Glutamatergic neuron (in vitro differentiated cells): ENCODE measurements around the gene RTN4IP1. TPM values are rescaled to one million over a fixed set of nuclear protein-coding genes. Genes with fewer than 3 reads are reported as not detected.
"Not testable (repeated sequence)": the region's sequence is repeated elsewhere in the genome, so short reads cannot be mapped to it uniquely, and the experiment has no call there.

ENCODE experiments used
- DNase-seq: peaks from one replicate; pipeline ENCODE4 v3.0.0; 2022
- H3K27ac Mint-ChIP-seq: one replicate; pipeline ENCODE4 v1.8.0; 2020; ENCODE audit warnings: mild to moderate bottlenecking, mixed read lengths, inconsistent platforms; ENCODE audit not compliant: unreplicated experiment
- H3K27me3 Mint-ChIP-seq: one replicate; pipeline ENCODE4 v1.8.0; 2020; ENCODE audit warnings: mild to moderate bottlenecking, moderate library complexity, mixed read lengths, inconsistent platforms; ENCODE audit not compliant: unreplicated experiment
- H3K36me3 Mint-ChIP-seq: one replicate; pipeline ENCODE4 v1.8.0; 2020; ENCODE audit warnings: mild to moderate bottlenecking, mixed read lengths, inconsistent platforms; ENCODE audit not compliant: unreplicated experiment
- H3K4me1 Mint-ChIP-seq: one replicate; pipeline ENCODE4 v1.8.0; 2020; ENCODE audit warnings: mild to moderate bottlenecking, low read depth, mixed read lengths, inconsistent platforms; ENCODE audit not compliant: unreplicated experiment
- H3K4me3 Mint-ChIP-seq: one replicate; pipeline ENCODE4 v1.8.0; 2020; ENCODE audit warnings: mild to moderate bottlenecking, mixed read lengths, inconsistent platforms; ENCODE audit not compliant: unreplicated experiment
- H3K9me3 Mint-ChIP-seq: one replicate; pipeline ENCODE4 v1.8.0; 2020; ENCODE audit warnings: mild to moderate bottlenecking, moderate library complexity, mixed read lengths, inconsistent platforms; ENCODE audit not compliant: unreplicated experiment
- CTCF ChIP-seq: fragments of 200-600 bp; sonication (generic); IDR thresholded peaks from one replicate; pipeline ENCODE4 v1.5.0; 2021; ENCODE audit not compliant: partially characterized antibody, unreplicated experiment
- total RNA-seq: library from RNA; stranded (reverse); fragmentation: NEBNext Ultra II Directional; extraction: Animal tissue kit (Norgen Biotek cat#: 25700); gene quantifications from one replicate; pipeline ENCODE4 v1.2.1, GENCODE V29; 2021; ENCODE audit not compliant: unreplicated experiment

RTN4IP1 gene
- total RNA-seq, 1 donor from 2014 or later = 4.7 TPM

- H3K27ac Mint-ChIP-seq = no peak overlapping the region
- H3K36me3 Mint-ChIP-seq = no peaks in the 10 kb centered on the region
- DNase-seq = no peak
- H3K4me1 Mint-ChIP-seq = peaks cover 19% of the 10 kb centered on the region
- peaks cover 3% of the 10 kb centered on the region for H3K27me3 Mint-ChIP-seq
- no peak for TF ChIP-seq CTCF
- no peaks in the 10 kb centered on the region for H3K9me3 Mint-ChIP-seq
- no peak overlapping the region for H3K4me3 Mint-ChIP-seq
Measured at GRCh38 chr6:106549521-106549920, 79.8 kb downstream of the RTN4IP1 start.

GRCh38 chr6:106548926-106549455, 80.3 kb downstream of the RTN4IP1 start:
- not testable (repeated sequence) for H3K4me3 Mint-ChIP-seq, H3K27ac Mint-ChIP-seq, H3K27me3 Mint-ChIP-seq, DNase-seq, H3K9me3 Mint-ChIP-seq, H3K36me3 Mint-ChIP-seq
- peaks cover 19% of the 10 kb centered on the region for H3K4me1 Mint-ChIP-seq

GRCh38 chr6:106547601-106548453, 81.5 kb downstream of the RTN4IP1 start:
- no peak overlapping the region for H3K27ac Mint-ChIP-seq
- no peak overlapping the region for H3K4me3 Mint-ChIP-seq
- no peak for TF ChIP-seq CTCF
- no peaks in the 10 kb centered on the region for H3K9me3 Mint-ChIP-seq
- H3K4me1 Mint-ChIP-seq = peaks cover 19% of the 10 kb centered on the region
- peaks cover 3% of the 10 kb centered on the region for H3K27me3 Mint-ChIP-seq
- DNase-seq = no peak
- no peaks in the 10 kb centered on the region for H3K36me3 Mint-ChIP-seq

- no peak for DNase-seq
- Mint-ChIP-seq H3K27ac (peak overlapping the region; percentile 49), H3K4me3 (no peak overlapping the region), H3K36me3 (no peaks in the 10 kb centered on the region), H3K4me1 (peaks cover 19% of the 10 kb centered on the region), H3K9me3 (no peaks in the 10 kb centered on the region), H3K27me3 (peaks cover 3% of the 10 kb centered on the region)
- TF ChIP-seq CTCF = no peak
Measured at GRCh38 chr6:106546691-106547414, 82.4 kb downstream of the RTN4IP1 start.

GRCh38 chr6:106546261-106546690, 83.0 kb downstream of the RTN4IP1 start:
- H3K27ac Mint-ChIP-seq = peak overlapping the region; percentile 78
- no peaks in the 10 kb centered on the region for H3K36me3 Mint-ChIP-seq
- no peak overlapping the region for H3K4me3 Mint-ChIP-seq
- peaks cover 3% of the 10 kb centered on the region for H3K27me3 Mint-ChIP-seq
- no peak for TF ChIP-seq CTCF
- peaks cover 19% of the 10 kb centered on the region for H3K4me1 Mint-ChIP-seq
- no peak for DNase-seq
- H3K9me3 Mint-ChIP-seq = no peaks in the 10 kb centered on the region
